Stimulated activated CD4-positive, alpha-beta T cell treated with anti-CD3 and anti-CD28 coated beads, Interleukin-4, amount 100 ng/mL, for 48 hours (primary cell): ENCODE measurements around the gene TIMELESS.
"Not testable (repeated sequence)": the region's sequence is repeated elsewhere in the genome, so short reads cannot be mapped to it uniquely, and the experiment has no call there.

Experiments
- DNase-seq, 2 donors: peaks; one replicate each; pipeline ENCODE4 v3.0.0-alpha.2; 2020; ENCODE audit warnings: low read depth in 2 of 2

TIMELESS gene

DNA sequence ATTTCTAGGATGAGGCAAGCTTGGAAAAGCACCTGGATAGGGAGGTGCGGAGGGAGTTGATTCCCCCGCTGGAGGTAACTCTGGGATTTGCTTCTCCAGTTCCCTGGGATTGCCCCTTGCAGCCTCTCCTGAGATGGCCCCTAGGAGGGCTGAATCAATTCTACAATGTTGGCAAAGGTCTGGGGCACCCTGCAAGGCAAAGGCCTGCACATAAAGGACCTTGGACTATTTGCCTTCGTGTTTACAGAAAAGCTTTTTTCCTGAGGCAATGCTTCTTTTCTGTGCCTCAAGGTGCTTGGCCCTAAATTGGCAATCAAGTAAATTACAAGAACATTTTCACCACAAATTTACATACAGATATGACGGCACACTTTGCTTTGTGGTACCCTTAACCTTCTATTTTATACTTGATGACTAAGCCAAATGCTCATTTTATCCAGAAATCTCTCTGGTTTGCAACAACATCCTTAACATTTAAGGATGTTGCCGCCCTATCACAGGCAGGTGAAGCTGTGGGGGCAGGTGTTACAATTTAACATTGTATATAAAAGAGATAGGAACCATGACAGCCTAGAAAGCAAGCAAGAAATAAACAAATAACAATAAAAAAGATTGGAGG lies 40.3 kb downstream of the TIMELESS start:
- DNase-seq: no peak

GRCh38 chr12:56404227-56404626 lies 45.0 kb downstream of the TIMELESS start:
- not testable (repeated sequence) for DNase-seq

- DNase-seq: not testable (repeated sequence)
Measured at GRCh38 chr12:56401612-56402011, 47.6 kb downstream of the TIMELESS start.

DNA sequence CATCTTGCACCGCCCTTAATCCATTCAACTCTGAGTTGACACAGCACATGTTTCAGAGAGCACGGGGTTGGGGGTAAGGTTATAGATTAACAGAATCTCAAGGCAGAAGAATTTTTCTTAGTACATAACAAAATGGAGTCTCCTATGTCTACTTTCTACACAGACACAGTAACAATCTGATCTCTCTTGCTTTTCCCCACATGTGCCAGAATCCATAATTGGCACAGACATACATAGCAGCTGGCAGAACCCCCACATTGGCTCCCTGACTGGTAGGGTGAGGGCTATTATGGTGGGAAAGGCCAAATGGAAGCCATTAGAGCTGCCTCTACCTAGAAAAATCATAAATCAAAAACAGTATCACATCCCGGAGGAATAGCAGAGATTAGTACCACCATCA lies 48.1 kb downstream of the TIMELESS start:
- not testable (repeated sequence) for DNase-seq

DNA sequence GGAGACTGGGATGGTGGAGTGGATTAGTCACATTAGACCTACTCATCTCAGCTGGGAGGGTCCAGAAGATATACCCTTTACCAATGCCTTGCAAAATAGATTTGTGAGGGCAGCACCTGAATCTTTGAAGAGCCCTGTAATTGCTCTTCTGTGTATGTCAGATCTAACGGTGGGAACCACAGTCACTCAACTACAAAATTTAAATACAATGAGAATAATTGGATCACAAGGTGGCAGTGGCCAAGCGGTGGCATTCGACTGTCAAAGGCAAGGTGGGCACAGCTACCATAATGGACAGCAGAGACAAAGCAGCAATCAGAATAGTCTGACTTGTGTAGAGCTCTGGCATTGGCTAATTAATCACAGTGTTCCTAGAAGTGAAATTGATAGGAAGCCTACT lies 49.8 kb downstream of the TIMELESS start:
- not testable (repeated sequence) for DNase-seq

- no peak for DNase-seq
Measured at GRCh38 chr12:56398324-56398723, 50.9 kb downstream of the TIMELESS start.

- DNase-seq: no peak
Measured at GRCh38 chr12:56392331-56392730, 56.9 kb downstream of the TIMELESS start.

- DNase-seq: no peak
Measured at GRCh38 chr12:56391721-56392120, 57.5 kb downstream of the TIMELESS start.

GRCh38 chr12:56389412-56389811 lies 59.8 kb downstream of the TIMELESS start:
- DNase-seq: no peak

DNA sequence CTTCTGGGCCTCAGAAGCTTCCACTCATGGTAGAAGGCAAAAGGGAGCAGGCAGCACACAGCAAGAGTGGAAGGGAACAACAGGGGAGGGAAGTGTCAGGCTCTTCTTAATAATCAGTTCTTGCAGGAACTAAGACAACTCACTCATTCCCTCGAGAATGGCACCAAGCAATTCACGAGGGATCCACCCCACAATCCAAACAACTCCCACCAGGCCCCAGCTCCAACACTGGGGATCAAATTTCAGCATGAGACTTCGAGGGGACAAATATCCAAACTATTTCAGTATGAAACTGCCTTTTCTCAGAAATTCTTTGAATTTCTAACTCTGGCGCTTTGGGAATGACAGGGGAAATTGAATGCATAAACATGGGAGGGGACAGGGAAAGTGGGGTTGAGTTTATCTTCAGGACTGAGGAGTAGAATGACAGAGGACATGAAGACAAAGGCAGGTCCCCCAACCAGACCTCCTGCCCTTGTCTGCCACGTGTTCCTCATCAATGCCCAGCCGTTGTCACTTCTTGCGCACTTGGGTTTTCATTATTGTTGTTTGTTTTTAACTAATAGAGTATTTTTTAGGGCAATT lies 62.0 kb downstream of the TIMELESS start:
- no peak for DNase-seq

- no peak for DNase-seq
Measured at GRCh38 chr12:56385873-56386272, 63.4 kb downstream of the TIMELESS start.

GRCh38 chr12:56382611-56383010 lies 66.6 kb downstream of the TIMELESS start:
- DNase-seq: no peak

DNA sequence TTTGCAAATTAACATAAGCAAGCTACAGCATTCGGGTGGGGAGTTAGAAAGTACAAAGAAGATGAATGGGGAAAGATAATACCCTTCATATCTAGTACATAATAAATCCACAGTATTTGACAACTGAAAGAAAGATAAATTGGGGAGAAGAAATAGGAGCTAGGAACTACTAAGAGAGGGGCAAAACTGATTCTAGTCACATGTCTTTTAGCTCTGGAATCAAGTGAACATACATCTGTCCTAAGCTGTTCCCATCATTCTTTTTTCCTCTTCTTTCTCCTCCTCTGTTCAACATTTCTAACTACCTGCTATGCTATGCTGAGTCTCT lies 71.3 kb downstream of the TIMELESS start:
- DNase-seq: no peak

- DNase-seq: no peak
Measured at GRCh38 chr12:56377310-56377988, 71.8 kb downstream of the TIMELESS start.

DNA sequence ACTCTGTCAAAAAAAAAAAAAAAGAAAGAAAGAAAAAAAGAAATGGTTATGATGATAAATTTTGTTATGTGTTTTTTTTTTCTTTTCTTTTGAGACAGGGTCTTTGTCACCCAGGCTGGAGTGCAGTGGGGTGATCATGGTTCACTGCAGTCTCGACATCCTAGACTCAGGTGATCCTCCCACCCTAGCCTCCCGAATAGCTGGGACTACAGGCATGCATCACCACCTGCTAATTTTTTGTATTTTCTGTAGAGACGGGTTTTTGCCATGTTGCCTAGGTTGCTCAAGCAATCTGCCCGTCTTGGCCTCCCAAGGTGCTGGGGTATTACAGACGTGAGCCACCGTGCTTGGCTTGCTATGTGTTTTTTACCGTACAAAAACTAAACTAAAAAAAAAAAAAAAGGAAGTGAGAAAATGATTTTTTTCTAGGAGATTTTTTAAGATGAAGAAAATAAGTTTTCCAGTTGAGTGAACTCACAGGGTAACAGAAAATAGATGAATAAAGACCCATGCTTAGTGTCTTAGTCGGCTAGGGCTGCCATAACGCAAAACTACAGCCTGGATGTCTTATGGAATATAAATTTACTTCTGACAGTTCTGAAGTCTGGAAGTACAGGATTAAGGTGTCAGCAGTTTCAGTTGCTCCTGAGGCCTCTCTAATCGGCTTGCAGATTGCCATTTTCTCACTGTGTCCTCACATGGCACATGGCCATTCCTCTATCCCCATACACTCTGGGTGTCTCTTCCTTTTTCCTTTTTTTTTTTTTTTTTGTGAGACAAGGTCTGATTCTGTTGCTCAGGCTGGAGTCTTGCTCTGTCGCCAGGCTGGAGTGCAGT lies 73.4 kb downstream of the TIMELESS start:
- no peak for DNase-seq

DNA sequence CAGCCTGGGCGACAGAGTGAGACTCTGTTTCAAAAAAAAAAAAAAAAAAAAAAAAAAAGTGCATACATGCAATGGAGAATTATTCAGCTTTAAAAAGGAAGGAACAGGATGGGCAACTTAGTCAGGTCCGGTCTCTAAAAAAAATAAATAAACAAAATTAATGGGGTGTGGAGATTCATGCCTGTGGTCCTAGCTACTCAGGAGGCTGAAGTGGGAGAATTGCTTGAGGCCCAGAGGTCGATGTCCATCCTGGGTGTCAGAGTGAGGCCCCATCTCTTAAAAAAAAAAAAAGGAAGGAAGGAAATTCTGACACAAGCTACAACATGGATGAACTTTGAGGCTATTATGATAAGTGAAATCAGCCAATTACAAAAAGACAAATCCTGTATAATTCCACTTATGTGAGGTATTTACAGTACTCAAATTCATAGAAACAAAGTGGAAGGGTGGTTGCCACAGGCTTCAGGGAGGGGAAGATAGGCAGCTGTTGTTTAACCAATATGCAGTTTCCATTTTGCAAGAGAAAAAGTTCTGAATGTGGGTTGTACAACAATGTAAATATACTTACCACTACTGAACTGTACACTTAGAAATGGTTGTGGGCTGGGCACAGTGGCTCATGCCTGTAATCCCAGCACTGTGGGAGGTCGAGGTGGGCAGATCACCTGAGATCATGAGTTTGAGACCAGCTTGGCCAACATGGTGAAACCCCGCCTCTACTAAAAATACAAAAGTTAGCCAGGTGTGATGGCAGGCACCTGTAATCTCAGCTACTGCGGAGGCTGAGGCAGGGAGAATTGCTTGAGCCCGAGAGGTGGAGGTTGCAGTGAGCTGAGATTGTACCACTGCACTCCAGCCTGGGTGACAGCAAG lies 74.3 kb downstream of the TIMELESS start:
- no peak for DNase-seq

GRCh38 chr12:56373515-56373914 lies 75.7 kb downstream of the TIMELESS start:
- DNase-seq: no peak

DNA sequence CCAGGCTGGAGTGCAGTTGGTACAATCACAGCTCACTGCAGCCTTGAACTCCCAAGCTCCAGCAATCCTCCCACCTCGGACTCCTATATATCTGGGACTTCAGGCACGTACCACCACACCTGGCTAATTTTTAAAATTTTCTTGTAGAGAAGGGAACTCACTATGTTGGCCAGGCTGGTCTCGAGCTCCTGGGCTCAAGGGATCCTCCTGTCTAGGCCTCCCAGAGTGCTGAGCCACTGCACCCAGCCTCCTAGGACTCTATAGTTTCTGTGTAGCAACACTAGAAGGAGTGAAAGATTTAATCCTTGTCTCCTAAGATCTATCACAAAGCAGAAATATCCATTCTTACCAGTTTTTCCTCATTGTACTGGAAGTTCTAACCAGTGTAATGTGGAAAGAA lies 82.3 kb downstream of the TIMELESS start:
- DNase-seq: no peak
